Measurements from ENCODE around the gene LRRTM4. TPM values are rescaled to one million over a fixed set of nuclear protein-coding genes. Genes with fewer than 3 reads are reported as not detected.
"Not testable (repeated sequence)": the region's sequence is repeated elsewhere in the genome, so short reads cannot be mapped to it uniquely, and the experiment has no call there.

LRRTM4 gene
- total RNA-seq, 1 experiment from 2014 or later: not detected

DNA sequence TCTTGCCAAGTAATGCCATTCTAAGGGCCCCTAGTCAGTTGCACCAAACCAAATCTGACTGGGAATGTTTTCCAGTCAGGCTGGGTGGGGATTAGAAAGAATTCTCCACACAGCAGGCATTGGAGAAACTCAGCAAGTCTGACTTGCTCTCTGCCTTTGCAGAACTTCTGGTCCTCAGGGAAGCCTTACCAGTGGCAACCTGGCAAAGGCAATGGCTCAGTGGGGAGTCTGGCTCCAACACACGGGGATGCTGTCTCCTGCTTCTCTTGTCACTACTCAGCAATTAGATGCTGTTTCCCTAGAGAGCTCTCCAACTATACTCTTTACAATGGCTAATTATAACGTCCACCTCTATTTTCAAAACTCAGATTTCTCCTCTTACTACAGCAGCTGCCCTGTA, 810.7 kb downstream of the LRRTM4 start:
- no TSS peak for BruUV-seq (replicated peaks)

GRCh38 chr2:76700894-76701293, 821.3 kb downstream of the LRRTM4 start:
- ChIA-PET CTCF (no interaction called here), POLR2A (no interaction called here)
- no peaks in the 10 kb centered on the region for H3K9me3 Mint-ChIP-seq (ENCODE audit: unreplicated experiment)
- no peak overlapping the region for H3K27ac Mint-ChIP-seq (ENCODE audit: low read depth, unreplicated experiment)
- no TSS peak for BruUV-seq (replicated peaks)
- DNase-seq (ENCODE audit: unreplicated experiment): no peak
- no peak for TF ChIP-seq CTCF (IDR thresholded peaks at IDR 0.05; ENCODE audit: unreplicated experiment)
- no peaks in the 10 kb centered on the region for H3K4me1 Mint-ChIP-seq (ENCODE audit: insufficient read depth, unreplicated experiment)
- no peaks in the 10 kb centered on the region for H3K27me3 Mint-ChIP-seq (ENCODE audit: insufficient read depth, unreplicated experiment)
- no peaks in the 10 kb centered on the region for H3K36me3 Mint-ChIP-seq (ENCODE audit: insufficient read depth, unreplicated experiment)
- H3K4me3 Mint-ChIP-seq (ENCODE audit: unreplicated experiment): no peak overlapping the region
- intact Hi-C loops (cut with micrococcal nuclease): no loop called here

More for the DNA sequence above, 810.7 kb downstream of the LRRTM4 start:
- Mint-ChIP-seq H3K9me3 (ENCODE audit: unreplicated experiment) (no peaks in the 10 kb centered on the region), H3K27me3 (ENCODE audit: insufficient read depth, unreplicated experiment) (no peaks in the 10 kb centered on the region), H3K4me1 (ENCODE audit: insufficient read depth, unreplicated experiment) (no peaks in the 10 kb centered on the region), H3K4me3 (ENCODE audit: unreplicated experiment) (no peak overlapping the region), H3K27ac (ENCODE audit: low read depth, unreplicated experiment) (no peak overlapping the region), H3K36me3 (ENCODE audit: insufficient read depth, unreplicated experiment) (no peaks in the 10 kb centered on the region)
- CTCF ChIA-PET: no interaction called here
- TF ChIP-seq CTCF (IDR thresholded peaks at IDR 0.05; ENCODE audit: unreplicated experiment): no peak
- intact Hi-C loops (cut with micrococcal nuclease): no loop called here
- DNase-seq (ENCODE audit: unreplicated experiment): no peak
- POLR2A ChIA-PET: no interaction called here

DNA sequence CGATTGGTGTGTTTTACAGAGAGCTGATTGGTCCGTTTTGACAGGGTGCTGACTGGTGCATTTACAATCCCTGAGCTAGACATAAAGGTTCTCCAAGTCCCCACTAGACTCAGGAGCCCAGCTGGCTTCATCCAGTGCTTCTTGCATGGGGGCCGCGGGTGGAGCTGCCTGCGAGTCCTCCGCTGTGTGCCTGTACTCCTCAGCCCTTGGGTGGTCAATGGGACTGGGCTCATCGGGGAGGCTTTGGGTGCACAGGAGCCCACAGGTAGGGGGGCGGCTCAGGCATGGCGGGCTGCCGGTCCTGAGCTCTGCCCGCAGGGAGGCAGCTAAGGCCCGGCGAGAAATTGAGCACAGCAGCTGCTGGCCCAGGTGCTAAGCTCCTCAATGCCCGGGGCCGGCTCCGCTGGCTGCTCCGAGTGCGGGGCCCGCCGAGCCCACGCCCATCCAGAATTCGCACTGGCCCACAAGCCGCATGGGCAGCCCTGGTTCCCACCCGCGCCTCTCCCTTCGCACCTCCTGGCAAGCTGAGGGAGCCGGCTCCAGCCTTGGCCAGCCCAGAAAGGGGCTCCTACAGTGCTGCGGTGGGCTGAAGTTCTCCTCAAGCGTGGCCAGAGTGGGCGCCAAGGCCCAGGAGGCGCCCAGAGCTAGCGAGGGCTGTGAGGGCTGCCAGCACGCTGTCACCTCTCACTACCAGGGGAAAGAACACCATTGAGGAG, 824.0 kb downstream of the LRRTM4 start:
- H3K36me3 Mint-ChIP-seq (ENCODE audit: insufficient read depth, unreplicated experiment); H3K9me3 Mint-ChIP-seq (ENCODE audit: unreplicated experiment); BruUV-seq (replicated peaks); H3K4me1 Mint-ChIP-seq (ENCODE audit: insufficient read depth, unreplicated experiment); H3K4me3 Mint-ChIP-seq (ENCODE audit: unreplicated experiment); DNase-seq (ENCODE audit: unreplicated experiment); H3K27me3 Mint-ChIP-seq (ENCODE audit: insufficient read depth, unreplicated experiment); intact Hi-C loops (cut with micrococcal nuclease); H3K27ac Mint-ChIP-seq (ENCODE audit: low read depth, unreplicated experiment); POLR2A ChIA-PET: not testable (repeated sequence)
- CTCF ChIA-PET: interaction anchor here (0.6 kb wide), 1 partner anchor 52 kb away, joined by 3 read pairs; no protein-coding TSS in a partner anchor
